GM18499 (cell line): Measurements from ENCODE around the gene YIPF2.
"Not testable (repeated sequence)": the region's sequence is repeated elsewhere in the genome, so short reads cannot be mapped to it uniquely, and the experiment has no call there.

ENCODE experiments used
- ATAC-seq: cut with Tn5 transposase; IDR thresholded peaks from one replicate; pipeline ENCODE4 v1.9.1; 2021; ENCODE audit warnings: moderate number of reproducible peaks; ENCODE audit not compliant: insufficient read depth, unreplicated experiment

YIPF2 gene

GRCh38 chr19:10943412-10943811 lies 15.0 kb upstream of the YIPF2 start:
- ATAC-seq: not testable (repeated sequence)

- ATAC-seq: not testable (repeated sequence)
Observed at GRCh38 chr19:10941649-10942048, 13.2 kb upstream of the YIPF2 start.

GRCh38 chr19:10936661-10937084 lies 8.2 kb upstream of the YIPF2 start:
- no peak for ATAC-seq

GRCh38 chr19:10935371-10936059 lies 7.1 kb upstream of the YIPF2 start:
- no peak for ATAC-seq

- ATAC-seq: no peak
Observed at GRCh38 chr19:10929402-10929794, 959 bp upstream of the YIPF2 start.

GRCh38 chr19:10927730-10928562 lies 493 bp downstream of the YIPF2 start:
- no peak for ATAC-seq

- no peak for ATAC-seq
Observed at GRCh38 chr19:10924597-10924996, 3.8 kb downstream of the YIPF2 start.

- ATAC-seq: no peak
Observed at GRCh38 chr19:10923260-10924112, 5.0 kb downstream of the YIPF2 start.

- no peak for ATAC-seq
Observed at GRCh38 chr19:10922638-10923014, 5.8 kb downstream of the YIPF2 start.

GRCh38 chr19:10921910-10922637 lies 6.4 kb downstream of the YIPF2 start:
- no peak for ATAC-seq

- no peak for ATAC-seq
Observed at GRCh38 chr19:10921199-10921909, 7.1 kb downstream of the YIPF2 start.

GRCh38 chr19:10920781-10921180 lies 7.7 kb downstream of the YIPF2 start:
- no peak for ATAC-seq

- ATAC-seq: no peak
Observed at GRCh38 chr19:10920288-10920655, 8.2 kb downstream of the YIPF2 start.

GRCh38 chr19:10919352-10920287 lies 8.8 kb downstream of the YIPF2 start:
- ATAC-seq: no peak

GRCh38 chr19:10918359-10918758 lies 10.1 kb downstream of the YIPF2 start:
- ATAC-seq: no peak

GRCh38 chr19:10916602-10917001 lies 11.8 kb downstream of the YIPF2 start:
- ATAC-seq: no peak

GRCh38 chr19:10915130-10916091 lies 13.0 kb downstream of the YIPF2 start:
- ATAC-seq: no peak
